8988T (cell line): ENCODE data around the gene PODNL1.
"Not testable (repeated sequence)": the region's sequence is repeated elsewhere in the genome, so short reads cannot be mapped to it uniquely, and the experiment has no call there.

ENCODE experiments used
- DNase-seq: peaks from one replicate; pipeline ENCODE4 v3.0.0; 2011

The PODNL1 gene

GRCh38 chr19:13923194-13923987 is 14.8 kb downstream of the PODNL1 start:
- no peak for DNase-seq

- not testable (repeated sequence) for DNase-seq
Observed at GRCh38 chr19:13922118-13922517, 16.1 kb downstream of the PODNL1 start.

DNA sequence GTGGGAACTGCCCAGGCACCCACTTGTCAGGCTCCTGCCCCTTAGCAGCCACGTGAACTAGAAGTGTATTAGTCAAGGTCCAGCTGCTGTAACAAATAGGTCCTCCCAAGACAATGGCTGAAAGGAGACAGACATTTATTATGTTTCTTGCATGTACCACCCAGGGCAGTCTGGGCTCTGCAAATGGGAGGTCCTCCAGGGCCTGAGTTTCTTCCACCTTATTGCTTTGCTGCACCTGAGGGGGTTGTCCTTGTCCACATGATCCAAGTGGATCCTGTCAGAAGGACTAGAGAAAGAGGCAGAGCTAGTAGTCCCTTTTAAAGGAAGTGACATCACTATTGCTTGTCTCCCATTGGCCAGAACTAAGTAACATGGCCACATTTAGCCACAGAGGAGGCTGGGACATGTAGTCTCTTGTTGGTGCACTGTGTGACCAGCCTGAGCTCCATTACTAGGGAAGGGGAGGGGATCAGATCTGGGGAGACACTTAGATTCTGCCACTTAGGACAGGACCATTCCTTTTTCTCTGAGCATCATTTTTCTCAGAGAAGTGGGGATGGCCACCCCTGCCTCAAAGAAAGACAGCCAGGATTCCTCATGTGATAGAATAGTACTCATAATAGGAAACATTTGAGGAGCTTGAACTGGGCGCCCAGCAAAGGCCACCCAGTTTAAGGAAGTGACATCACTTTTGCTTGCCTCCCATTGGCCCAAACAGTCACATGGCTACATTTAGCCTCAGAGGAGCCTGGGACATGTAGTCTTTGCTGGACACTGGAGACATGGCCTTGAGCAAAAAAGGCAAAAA is 17.1 kb downstream of the PODNL1 start:
- DNase-seq = no peak

DNA sequence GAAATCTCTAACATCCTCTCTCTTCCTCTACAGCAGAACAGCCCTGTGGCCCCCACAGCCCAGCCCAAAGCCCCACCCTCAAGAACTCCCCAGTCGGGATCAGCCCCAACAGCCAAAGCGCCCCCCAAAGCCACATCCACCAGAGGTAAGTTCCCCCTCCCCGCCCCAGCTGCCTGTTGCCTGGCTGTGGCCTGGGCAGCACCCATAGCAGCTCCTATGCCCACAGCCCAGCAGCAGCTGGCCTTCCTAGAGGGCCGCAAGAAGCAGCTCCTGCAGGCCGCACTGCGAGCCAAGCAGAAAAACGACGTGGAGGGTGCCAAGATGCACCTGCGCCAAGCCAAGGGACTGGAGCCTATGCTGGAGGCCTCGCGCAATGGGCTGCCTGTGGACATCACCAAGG is 17.7 kb downstream of the PODNL1 start:
- no peak for DNase-seq

- no peak for DNase-seq
Observed at GRCh38 chr19:13918726-13919411, 19.3 kb downstream of the PODNL1 start.

- no peak for DNase-seq
Observed at GRCh38 chr19:13917888-13918406, 20.3 kb downstream of the PODNL1 start.

DNA sequence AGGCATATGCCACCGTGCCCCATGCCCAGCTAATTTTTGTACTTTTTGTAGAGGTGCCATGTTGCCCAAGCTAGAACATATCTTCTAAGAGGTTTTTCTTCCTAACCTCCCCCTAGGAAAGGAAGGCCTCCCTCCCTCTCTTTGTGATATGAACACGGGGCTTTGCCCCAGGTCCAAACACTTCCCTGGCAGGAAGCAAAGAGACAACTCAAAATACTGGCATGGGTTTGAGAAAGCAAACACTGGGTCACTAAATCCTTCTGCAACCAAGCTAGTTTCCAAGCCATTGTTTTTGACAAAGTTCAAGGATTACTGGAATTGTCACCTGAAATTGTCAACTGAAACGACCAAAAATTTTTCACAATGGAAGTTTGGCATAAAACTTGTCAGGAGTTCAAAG is 23.4 kb downstream of the PODNL1 start:
- no peak for DNase-seq

DNA sequence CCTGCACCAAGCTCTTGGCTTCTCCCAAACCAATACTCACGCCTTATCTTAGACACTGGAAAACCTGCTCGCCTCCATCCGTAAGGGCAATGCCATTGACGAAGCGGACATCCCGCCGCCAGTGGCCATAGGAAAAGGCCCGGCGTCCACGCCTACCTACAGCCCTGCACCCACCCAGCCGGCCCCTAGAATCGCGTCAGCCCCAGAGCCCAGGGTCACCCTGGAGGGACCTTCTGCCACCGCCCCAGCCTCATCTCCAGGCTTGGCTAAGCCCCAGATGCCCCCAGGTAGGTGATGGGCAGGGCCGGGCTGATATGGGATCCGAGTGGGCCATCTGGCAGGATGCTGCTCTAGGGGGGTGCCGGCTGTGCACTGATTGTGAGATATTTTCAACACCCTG is 24.9 kb downstream of the PODNL1 start:
- no peak for DNase-seq

DNA sequence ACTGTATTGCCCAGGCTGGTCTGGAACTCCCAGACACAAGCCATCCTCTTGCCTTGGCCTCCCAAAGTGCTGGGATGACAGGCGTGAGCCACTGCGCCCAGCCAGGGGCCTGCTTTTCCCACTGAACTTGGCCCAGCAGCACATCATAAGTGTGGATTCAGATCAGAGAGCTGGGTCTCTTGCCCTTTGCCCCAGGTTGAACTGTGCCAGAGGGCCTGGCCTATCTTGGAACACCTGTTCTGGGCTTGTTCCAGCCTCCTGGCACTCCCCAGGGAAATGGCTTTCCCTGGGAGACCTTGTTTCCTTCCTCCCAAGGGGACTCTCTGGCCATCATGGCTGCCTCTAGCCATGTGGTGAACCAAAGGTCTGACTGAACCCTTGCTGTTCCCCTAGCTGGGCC is 28.8 kb downstream of the PODNL1 start:
- no peak for DNase-seq

DNA sequence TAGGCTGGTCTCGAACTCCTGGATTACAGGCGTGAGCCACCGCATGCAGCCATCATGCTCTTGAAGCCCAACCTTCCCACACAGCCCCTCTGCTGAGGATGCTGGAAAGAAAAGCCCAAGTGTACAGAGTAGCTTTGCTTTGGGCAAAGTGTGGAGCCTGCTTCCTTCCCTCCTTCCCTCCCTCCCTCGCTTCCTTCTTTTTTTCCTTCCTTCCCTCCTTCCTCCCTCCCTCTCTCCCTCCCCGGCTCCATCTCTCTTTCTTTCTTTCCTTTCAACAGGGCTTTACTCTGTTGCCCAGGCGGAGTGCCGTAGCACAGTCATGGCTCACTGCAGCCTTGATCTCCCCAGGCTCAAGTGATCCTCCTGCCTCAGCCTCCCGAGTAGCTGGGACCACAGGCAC is 29.5 kb downstream of the PODNL1 start:
- no peak for DNase-seq

DNA sequence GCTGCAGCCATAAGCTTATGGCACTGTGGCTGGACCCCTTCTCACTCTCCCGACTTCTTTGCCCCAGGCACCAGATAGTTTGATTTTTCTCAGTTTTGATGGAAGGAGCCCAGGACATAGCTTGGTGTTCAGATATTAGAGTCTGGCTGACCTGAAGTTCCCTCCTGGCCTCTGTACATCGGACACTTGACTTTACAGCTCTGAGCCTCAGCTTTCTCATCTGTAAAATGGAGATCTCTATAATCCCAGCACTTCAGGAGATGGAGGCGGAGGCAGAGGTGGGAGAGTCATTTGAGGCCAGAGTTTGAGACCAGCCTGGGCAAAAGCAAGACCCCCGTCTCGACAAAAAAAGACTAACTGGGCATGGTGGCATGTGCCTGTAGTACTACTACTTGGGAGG is 31.3 kb downstream of the PODNL1 start:
- DNase-seq = no peak

DNA sequence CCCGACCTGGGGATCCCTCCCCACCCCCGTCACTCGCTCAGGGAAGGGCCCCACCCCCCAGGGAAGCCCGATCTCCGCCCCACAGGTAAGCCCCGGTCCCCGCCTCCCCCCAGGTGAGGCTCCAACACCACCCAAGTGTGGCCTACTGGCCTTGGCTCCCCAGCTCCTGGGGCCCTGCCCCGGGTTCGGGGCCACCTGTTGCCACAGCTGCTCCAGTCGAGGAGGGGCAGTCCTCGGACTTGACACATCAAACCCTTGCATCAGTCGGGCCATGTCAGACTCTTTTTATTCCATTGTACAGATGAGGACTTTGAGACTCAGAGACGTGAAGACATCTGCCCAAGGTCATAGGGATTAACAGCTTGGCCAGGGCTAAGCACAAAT is 31.7 kb downstream of the PODNL1 start:
- DNase-seq = no peak

GRCh38 chr19:13905634-13906520 is 32.3 kb downstream of the PODNL1 start, which contains the start of the genes BRME1 and CC2D1A:
TSS of gene BRME1 (minus strand) at chr19:13906117. CDS start at chr19:13904892, 1,225 bp downstream.
TSS of gene CC2D1A (plus strand) at chr19:13906201. CDS start at chr19:13906442, 241 bp downstream.
- DNase-seq = peak; percentile 92

DNA sequence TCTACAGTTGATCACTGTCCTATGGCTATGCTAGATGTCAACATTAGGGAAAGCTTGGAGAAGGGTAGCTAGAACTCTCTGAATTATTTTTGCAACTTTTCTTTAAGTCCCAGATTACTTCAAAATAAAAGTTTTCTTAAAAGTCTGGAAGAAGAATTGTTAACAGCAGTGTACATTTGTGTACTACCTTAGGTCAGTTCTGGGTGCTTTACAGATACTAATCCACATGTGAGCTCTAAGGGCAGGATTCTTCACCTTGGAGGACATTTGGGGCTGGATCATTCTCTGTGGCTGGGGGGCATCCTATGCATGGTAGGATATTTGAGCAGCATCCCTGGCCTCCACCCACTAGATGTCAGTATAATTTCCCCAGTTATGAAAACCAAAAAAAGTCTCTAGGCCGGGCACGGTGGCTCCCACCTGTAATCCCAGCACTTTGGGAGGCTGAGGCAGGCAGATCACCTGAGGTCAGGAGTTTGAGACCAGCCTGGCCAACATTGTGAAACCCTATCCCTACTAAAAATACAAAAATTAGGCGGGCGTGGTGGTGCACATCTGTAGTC is 35.1 kb downstream of the PODNL1 start:
- no peak for DNase-seq

DNA sequence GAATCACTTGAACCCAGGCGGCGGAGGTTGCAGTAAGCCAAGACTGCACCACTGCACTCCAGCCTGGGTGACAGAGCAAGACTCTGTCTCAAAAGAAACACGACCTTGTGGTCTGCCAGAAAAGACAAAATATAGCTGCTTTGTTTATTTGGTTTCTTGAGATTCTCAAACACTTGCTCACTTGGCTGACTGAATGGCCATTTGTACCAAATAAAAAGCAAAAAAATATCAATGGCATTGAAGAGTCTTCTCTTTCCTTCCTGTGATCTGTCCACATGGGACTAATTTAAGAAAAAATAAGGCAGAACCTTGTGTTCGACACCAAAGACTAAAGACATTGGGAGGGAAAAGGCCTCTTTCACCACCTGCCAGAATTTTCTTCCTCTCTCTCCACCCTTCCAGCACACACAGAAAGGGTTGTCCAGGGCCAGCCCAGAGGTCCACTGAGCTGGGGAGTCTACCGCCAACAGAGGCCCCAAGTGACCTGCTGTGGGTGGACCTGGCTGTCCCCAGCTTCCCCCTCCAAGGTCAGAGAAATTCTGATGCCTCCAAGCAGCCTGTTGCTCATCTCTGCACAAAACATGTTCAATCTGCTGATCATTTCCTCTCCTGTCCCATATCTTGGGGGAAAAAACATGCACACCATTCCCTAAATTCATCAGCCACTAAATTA is 38.2 kb downstream of the PODNL1 start:
- no peak for DNase-seq

DNA sequence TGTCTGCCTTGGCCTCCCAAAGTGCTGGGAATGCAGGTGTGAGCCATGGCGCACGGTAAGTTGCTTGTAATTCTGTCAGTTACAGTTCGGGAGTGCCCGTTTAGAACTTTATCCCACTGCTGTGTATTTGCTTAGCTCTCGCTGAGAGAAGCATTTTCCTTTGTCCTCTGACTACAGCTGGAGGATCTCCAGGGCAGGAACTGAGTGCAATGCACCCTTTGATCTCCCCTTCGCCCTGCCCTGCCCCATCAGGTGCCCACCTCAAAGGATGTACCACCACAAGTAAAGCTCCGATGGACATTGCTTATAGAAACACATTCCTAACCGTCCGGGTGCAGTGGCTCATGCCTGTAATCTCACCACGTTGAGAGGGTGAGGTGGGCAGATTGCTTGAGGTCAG is 38.8 kb downstream of the PODNL1 start:
- DNase-seq = no peak

GRCh38 chr19:13896227-13896626 is 42.0 kb downstream of the PODNL1 start:
- no peak for DNase-seq

DNA sequence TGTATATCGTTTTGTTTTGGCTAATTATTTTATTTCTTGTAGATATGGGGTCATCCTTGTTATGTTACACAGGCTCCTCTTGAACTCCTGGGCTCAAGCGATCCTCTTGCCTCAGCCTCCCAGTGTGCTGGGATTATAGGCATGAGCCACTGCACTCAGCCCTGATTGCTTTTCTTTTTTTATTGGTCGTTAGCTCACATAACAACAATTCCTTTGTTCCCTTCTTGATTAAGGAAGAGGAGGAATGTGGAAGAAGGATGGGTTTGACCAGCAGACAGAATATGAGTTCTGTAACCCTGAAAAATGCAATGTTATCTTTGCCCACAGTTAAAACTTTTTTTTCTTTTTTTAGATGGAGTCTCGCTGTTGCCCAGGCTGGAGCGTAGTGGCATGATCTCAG is 43.7 kb downstream of the PODNL1 start:
- DNase-seq = no peak

- no peak for DNase-seq
Observed at GRCh38 chr19:13892870-13893269, 45.3 kb downstream of the PODNL1 start.

DNA sequence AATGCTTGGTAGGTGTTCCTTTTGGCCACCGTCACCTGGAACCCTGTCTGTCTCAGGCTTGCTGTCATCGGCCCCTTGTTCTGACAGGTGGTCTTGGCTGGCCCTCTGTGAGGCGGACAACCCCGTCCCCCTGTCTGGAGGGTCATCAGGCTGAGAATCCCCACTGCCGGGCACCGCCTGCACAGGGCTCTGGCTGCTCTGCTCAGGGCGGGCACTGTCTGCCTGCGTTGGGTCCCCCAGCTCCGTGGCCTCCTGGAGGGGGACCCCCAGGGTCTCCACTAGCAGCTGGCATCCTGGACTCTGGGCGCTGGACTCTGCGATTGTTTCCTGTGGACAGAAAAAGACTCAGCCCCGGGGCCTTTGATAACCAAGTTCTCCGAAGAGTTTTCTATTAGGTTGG is 48.1 kb downstream of the PODNL1 start:
- no peak for DNase-seq

- no peak for DNase-seq
Observed at GRCh38 chr19:13888281-13888680, 49.9 kb downstream of the PODNL1 start.
